GM19043 (cell line): Measurements from ENCODE around the gene SLC6A5.
"Not testable (repeated sequence)": the region's sequence is repeated elsewhere in the genome, so short reads cannot be mapped to it uniquely, and the experiment has no call there.

Experiments used
- ATAC-seq: cut with Tn5 transposase; IDR thresholded peaks from one replicate; pipeline ENCODE4 v1.9.1; 2021; ENCODE audit warnings: low read depth; ENCODE audit not compliant: unreplicated experiment

SLC6A5 gene

DNA sequence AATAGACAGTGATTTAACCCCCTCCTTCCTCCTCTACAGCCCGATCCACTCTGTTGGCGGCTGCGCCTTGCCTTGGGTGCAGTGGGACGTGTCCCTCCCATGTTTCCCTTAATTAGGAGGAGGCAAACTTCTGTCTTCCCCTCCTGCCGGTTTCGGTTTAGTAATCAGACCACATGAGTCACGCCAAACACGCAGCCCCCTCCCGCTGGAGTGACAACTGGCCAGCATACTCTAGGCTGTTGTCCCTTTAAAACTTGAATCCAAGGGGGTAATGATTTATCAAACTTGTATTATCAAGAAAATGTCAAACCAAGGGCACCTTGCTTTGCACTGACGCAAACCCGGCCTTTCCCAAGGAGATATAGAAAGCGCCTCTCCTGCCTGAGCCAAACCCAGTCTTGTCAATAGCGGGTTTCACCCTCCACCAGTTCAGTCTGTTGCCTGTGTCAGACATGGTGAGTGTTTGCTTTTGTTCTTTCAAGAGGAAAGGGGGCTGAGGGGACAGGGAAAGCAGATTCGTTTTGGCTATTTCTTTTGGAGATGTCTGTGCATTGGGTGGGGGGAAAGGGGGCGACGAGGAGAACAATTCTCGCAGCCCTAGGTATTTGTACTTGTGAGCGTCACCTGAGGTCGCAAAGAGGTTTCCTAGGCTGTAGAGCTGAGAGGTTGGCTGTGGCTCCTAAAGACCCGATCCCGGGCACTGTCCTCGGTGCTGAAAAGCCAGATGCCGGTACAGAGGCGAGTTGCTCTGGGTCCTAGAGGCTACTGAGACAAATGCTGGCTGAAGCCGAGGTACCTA lies at the start of gene SLC6A5:
SLC6A5 (plus strand) TSS at position 388 of the 799 bp plus-strand sequence; CDS start at position 453, 65 bp downstream.
- ATAC-seq = no peak

DNA sequence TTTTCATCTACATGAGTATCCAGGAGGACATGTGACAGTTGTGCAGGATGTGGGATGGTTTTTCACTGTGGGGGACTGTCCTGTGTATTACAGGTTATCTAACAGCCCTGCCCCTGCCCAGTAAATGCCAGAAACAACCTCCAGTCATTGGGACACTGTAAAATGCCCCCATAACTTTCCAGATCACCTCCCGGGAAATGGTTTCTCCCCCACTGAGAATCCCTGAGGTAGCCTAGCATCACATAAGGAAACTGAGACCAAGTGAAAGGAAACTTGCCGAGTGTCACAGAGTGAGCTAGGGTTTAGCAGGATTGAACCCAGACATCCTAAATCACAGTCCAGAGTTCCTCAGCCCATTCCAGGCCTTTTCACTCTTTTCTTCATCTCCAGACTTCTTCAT lies 48.3 kb upstream of the SLC6A5 start:
- no peak for ATAC-seq

DNA sequence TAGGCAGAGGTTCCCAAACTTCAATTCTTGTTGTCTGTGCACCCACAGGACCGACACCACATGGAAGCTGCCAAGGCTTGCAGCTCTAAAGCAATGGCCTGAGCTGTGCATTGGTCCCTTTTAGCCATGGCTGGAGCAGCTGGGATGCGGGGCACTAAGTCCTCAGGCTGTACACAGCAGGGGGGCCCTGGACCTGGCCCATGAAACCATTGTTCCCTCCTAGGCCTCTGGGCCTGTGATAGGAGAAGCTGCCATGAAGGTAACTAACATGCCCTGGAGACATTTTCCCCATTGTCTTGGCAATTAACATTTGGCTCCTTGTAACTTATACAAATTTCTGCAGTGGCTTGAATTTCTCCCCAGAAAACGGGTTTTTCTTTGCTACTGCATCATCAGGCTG lies 43.6 kb upstream of the SLC6A5 start:
- ATAC-seq = no peak

- not testable (repeated sequence) for ATAC-seq
These were observed 43.0 kb upstream of the SLC6A5 start for GRCh38 chr11:20556396-20556795.

DNA sequence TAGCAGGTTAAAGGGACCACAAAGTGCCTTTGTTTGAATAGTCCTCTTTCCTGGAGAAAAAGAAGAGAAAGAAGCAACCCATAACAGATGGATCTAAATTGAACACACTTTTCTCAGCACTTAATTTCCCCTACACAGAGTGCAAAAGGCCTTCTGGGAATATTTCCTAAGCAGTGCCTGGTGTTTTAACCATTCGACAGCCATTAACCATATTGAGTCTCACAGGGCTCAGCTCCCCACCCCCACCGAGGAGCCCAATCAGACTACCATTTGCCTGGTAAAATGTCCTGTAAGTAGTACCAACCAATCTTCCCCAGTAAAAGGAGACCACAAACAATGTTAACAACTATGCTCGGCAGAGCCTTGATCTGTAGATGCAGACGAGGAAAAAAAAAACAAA lies 40.7 kb upstream of the SLC6A5 start:
- no peak for ATAC-seq

- no peak for ATAC-seq
These were observed 39.7 kb upstream of the SLC6A5 start for GRCh38 chr11:20559523-20560300.

- ATAC-seq = no peak
These were observed 37.5 kb upstream of the SLC6A5 start for GRCh38 chr11:20561915-20562314.

DNA sequence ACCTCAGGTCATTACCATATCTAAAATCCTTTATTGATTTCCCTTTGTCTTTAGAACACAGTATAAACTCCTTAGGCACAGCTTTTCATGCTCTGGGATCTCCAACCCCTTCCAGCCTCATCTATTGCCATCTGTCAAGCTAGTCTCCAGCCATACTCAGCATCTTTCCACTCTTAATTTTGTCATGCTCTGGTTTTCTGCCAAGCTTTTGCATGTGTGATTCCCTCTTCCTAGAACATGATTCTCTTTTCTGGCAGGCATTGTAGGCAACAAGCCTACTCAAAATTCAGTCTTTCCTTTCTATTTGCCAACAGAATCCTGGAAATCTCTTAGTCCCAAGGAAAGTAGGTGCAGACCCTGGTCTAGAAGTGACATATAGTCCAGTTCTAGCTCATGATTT lies 35.5 kb upstream of the SLC6A5 start:
- ATAC-seq = no peak

GRCh38 chr11:20564846-20565635 lies 34.4 kb upstream of the SLC6A5 start:
- no peak for ATAC-seq

DNA sequence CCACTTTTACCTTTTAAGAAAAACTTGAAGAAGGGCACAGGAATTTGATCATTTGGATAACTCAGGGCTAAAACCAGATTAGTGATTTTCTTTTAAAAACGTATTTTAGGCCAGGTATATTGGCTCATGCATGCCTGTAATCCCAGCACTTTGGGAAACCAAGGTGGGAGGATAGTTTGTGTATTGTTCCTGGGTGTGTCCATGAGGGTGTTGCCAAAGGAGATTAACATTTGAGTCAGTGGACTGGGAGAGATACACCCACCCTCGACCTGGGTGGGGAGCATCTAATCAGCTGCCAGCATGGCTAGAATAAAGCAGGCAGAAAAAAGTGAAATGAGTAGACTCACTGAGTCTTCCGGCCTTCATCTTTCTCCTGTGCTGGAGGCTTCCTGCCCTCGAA lies 33.3 kb upstream of the SLC6A5 start:
- ATAC-seq = not testable (repeated sequence)

DNA sequence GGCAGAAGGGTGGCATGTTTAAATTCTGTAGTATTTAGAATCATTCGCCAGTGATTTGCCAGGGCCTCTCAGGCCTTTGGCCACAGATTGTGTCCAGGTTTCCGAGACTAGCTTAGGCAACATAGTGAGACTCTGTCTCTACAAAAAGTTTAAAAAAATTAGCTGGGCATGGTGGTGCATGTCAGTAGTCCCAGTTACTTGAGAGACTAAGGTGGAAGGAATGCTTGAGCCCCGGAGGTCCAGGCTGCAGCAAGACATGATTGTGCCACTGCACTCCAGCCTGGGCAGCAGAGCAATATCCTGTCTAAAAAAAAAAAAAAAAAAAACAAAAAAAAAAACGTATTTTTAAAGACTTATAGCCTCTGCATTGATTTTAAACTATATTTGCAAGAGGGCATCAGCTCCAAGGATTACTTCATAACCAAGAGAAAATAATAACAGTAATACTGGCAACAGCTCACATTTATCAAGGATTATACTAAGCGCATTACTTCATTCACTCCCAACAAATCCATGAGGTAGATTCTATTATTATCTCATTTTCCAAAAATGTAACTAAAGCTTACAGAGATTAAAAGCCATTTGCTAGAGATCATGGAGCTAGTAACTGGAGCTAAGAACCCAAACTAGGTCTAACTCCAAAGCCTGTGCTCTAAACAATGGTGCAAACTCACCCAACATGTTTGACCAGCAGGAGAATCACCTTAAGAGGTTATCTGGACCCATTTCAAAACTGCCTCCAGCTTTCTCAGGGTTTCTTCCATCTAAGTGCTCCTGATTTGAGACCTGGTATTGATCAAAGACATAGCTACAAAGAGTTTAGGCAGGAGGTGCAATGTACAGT lies 32.6 kb upstream of the SLC6A5 start:
- no peak for ATAC-seq

DNA sequence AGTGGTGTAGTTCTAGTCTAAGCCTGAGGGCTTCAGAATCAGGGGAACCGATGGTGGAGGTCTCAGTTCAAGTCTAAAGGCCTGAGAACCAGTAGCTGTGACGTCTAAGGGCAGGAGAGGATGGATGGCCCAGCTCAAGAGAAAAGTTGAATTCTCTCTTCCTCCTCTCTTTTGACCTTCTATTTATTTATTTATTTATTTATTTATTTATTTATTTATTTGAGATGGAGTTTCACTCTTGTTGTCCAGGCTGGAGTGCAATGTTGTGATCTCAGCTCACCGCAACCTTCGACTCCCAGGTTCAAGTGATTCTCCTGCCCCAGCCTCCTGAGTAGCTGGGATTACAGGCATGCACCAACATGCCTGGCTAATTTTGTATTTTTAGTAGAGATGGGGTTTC lies 19.7 kb upstream of the SLC6A5 start:
- ATAC-seq = not testable (repeated sequence)

DNA sequence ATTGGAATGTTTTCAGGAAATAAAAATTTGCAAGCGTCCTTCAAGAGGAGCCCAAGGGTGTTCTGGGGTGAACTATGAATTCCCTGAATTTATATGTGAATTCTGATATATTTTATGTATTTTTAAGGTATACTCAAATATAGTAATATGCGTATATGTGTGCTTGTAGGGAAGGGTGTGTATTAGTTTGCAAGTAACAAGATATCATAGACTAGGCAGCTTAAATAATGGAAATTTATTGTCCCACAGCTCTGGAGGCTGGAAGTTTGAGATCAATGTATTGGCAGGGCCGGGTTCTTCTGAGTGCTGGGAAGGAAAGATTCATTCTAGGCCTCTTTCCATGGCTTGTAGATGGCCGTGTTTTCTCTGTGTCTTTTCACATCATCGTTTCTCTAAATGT lies 16.2 kb upstream of the SLC6A5 start:
- ATAC-seq = no peak

- ATAC-seq = no peak
These were observed 15.2 kb upstream of the SLC6A5 start for GRCh38 chr11:20584093-20584774.

DNA sequence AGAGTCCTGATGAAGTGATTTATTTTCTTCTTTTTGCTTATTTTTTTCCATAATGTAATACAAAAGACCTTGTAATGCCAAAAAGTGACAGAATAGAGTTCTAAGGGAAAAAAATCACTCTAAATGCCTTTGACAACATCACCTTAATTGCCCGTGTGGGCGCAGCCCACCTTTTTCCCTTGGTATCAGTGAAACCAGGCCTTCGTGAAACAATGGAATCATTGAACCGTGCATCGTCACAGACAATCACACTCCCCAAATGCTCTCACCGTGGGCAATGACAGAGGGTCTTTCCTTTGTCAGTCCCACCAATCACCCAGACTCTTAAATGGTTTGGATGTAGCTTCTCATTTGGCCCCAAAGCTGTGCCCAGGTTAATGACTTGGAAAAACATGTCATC lies 9.6 kb upstream of the SLC6A5 start:
- no peak for ATAC-seq

GRCh38 chr11:20590381-20590780 lies 9.0 kb upstream of the SLC6A5 start:
- no peak for ATAC-seq

- ATAC-seq = no peak
These were observed 6.7 kb upstream of the SLC6A5 start for GRCh38 chr11:20592741-20593140.

DNA sequence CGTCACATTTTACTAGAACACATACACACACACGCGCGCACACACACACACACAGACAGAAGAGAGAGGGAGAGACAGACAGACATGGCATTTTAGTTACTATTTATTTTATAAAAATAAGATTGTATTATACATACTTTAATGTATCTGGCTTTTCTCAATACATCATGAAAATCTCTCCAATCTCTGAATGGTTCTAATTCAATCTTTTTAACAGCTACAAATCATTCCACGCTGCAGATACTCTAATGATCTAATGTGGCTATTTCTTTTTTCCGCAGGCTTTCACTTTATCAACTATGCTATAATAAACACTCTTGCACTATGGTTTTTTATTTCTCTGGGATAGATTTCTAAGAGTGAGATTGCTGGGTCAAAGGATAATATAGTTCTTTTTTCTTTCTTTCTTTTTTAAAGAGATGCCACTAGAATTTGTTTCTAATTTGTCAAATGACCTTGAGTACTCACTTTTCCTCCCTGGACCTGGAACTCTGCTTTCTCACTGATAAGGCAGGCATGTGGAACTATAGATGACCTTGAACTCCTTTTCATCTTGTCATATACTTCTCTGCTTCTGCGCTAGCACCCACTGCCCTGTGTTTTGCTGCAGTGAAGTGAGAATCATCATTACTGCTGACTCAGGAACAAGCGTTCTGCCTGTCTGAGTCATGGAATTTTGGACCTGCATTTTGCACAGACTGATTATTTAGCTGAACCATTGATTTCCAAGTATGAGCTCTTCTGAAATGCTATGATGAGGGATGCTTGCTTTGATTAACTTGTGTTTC lies 4.9 kb upstream of the SLC6A5 start:
- ATAC-seq = no peak

- ATAC-seq = no peak
These were observed 4.3 kb upstream of the SLC6A5 start for GRCh38 chr11:20595101-20595500.
